GM18499 (cell line): Measurements from ENCODE around the gene SLC35F3.
A peak's percentile ranks its signal among the peaks of the same experiment; 100 is the strongest.

Experiments used
- ATAC-seq: cut with Tn5 transposase; IDR thresholded peaks from one replicate; pipeline ENCODE4 v1.9.1; 2021; ENCODE audit warnings: moderate number of reproducible peaks; ENCODE audit not compliant: insufficient read depth, unreplicated experiment

SLC35F3 gene

GRCh38 chr1:234373064-234373958 is 468.8 kb downstream of the SLC35F3 start, which contains the start of gene COA6:
Gene COA6, plus strand, starts transcription at chr1:234373456. Its CDS starts 11 bp downstream, at chr1:234373467.
- ATAC-seq = peak; percentile 86

GRCh38 chr1:234373959-234374254 is 469.4 kb downstream of the SLC35F3 start:
- ATAC-seq = no peak
